HepG2 (cell line): ENCODE data around the gene GADD45GIP1. TPM values are rescaled to one million over a fixed set of nuclear protein-coding genes. Genes with fewer than 3 reads are reported as not detected.
A peak's percentile ranks its signal among the peaks of the same experiment; 100 is the strongest.

Experiments
- CBX1 ChIP-seq: IDR thresholded peaks from one replicate; pipeline ENCODE4 v1.6.1; 2016; ENCODE audit warnings: antibody characterized with exemption, low read depth
- CBX2 ChIP-seq, 2 experiments: fragments of 200-600 bp in 1 of 2; sonication (generic); formaldehyde crosslinking in 1 of 2; IDR thresholded peaks; 2 replicates each; pipeline versions ENCODE4 v1.7.0 to v1.8.1; 2018 to 2022; ENCODE audit warnings: low read depth in 2 of 2, low read length in 1 of 2, mild to moderate bottlenecking in 1 of 2, missing genetic modification reagents in 1 of 2
- EED ChIP-seq: sonication (generic); formaldehyde crosslinking; IDR thresholded peaks from 2 replicates; pipeline ENCODE4 v1.5.0; 2020; ENCODE audit warnings: mild to moderate bottlenecking, missing genetic modification reagents
- HOXA3 ChIP-seq: sonication (generic); formaldehyde crosslinking; IDR thresholded peaks from 2 replicates; pipeline ENCODE4 v1.5.0; 2020; ENCODE audit warnings: missing genetic modification reagents
- IKZF4 ChIP-seq: sonication (generic); formaldehyde crosslinking; IDR thresholded peaks from 2 replicates; pipeline ENCODE4 v1.5.1; 2020; ENCODE audit warnings: borderline replicate concordance, mild to moderate bottlenecking, low read depth, missing genetic modification reagents; ENCODE audit errors: not compliant biosample characterization
- JUN ChIP-seq: sonication (generic); formaldehyde crosslinking; IDR thresholded peaks from 2 replicates; pipeline ENCODE4 v1.4.0; 2020; ENCODE audit warnings: mild to moderate bottlenecking, missing genetic modification reagents
- MNT ChIP-seq: fragments of 450-650 bp; IDR thresholded peaks from 2 replicates; pipeline ENCODE4 v1.6.1; 2016
- MYC ChIP-seq: sonication (generic); formaldehyde crosslinking; IDR thresholded peaks from 2 replicates; pipeline ENCODE4 v1.9.0; 2021; ENCODE audit warnings: missing genetic modification reagents, borderline replicate concordance
- NFRKB ChIP-seq: fragments of 450-650 bp; IDR thresholded peaks from 2 replicates; pipeline ENCODE4 v1.6.1; 2017
- SALL1 ChIP-seq: sonication (generic); formaldehyde crosslinking; IDR thresholded peaks from 2 replicates; pipeline ENCODE4 v1.8.0; 2022; ENCODE audit warnings: mild to moderate bottlenecking, missing genetic modification reagents
- SATB2 ChIP-seq: sonication (generic); formaldehyde crosslinking; IDR thresholded peaks from 2 replicates; pipeline ENCODE4 v1.5.0; 2020; ENCODE audit warnings: missing genetic modification reagents
- U2AF1 ChIP-seq: fragments of 200-400 bp; formaldehyde crosslinking; optimal IDR thresholded peaks from 2 replicates; pipeline ENCODE3; 2017; ENCODE audit warnings: mild to moderate bottlenecking, low read depth, low read length
- ZBTB46 ChIP-seq: sonication (generic); formaldehyde crosslinking; IDR thresholded peaks from 2 replicates; pipeline ENCODE4 v1.4.0; 2020; ENCODE audit warnings: mild to moderate bottlenecking, missing genetic modification reagents, borderline replicate concordance
- ZNF138 ChIP-seq: sonication (generic); formaldehyde crosslinking; IDR thresholded peaks from 2 replicates; pipeline ENCODE4 v1.5.0; 2020; ENCODE audit warnings: mild to moderate bottlenecking, low read depth, missing genetic modification reagents
- ZNF274 ChIP-seq: sonication (generic); formaldehyde crosslinking; IDR thresholded peaks from 2 replicates; pipeline ENCODE4 v1.5.1; 2020; ENCODE audit warnings: mild to moderate bottlenecking, missing genetic modification reagents
- ZNF597 ChIP-seq: sonication (generic); formaldehyde crosslinking; IDR thresholded peaks from 2 replicates; pipeline ENCODE4 v1.5.0; 2020; ENCODE audit warnings: missing genetic modification reagents
- ZNF687 ChIP-seq: sonication (generic); formaldehyde crosslinking; IDR thresholded peaks from 2 replicates; pipeline ENCODE4 v1.5.1; 2020; ENCODE audit warnings: mild to moderate bottlenecking, missing genetic modification reagents, moderate library complexity
- ZNF713 ChIP-seq: sonication (generic); formaldehyde crosslinking; IDR thresholded peaks from 2 replicates; pipeline ENCODE4 v1.4.0; 2020; ENCODE audit warnings: mild to moderate bottlenecking, missing genetic modification reagents
- ZNF746 ChIP-seq: sonication (generic); formaldehyde crosslinking; IDR thresholded peaks from 2 replicates; pipeline ENCODE4 v1.8.0; 2022; ENCODE audit warnings: mild to moderate bottlenecking, missing genetic modification reagents
- ZNF879 ChIP-seq: sonication (generic); formaldehyde crosslinking; IDR thresholded peaks from 2 replicates; pipeline ENCODE4 v1.8.1; 2023; ENCODE audit warnings: missing genetic modification reagents
- ZSCAN21 ChIP-seq: sonication (generic); formaldehyde crosslinking; IDR thresholded peaks from 2 replicates; pipeline ENCODE4 v1.8.0; 2022; ENCODE audit warnings: mild to moderate bottlenecking, missing genetic modification reagents, moderate library complexity, borderline replicate concordance
- polyA plus RNA-seq, 8 experiments: library from polyadenylated mRNA; depleted of rRNA in 3 of 8; stranded (reverse) in 7 of 8; unstranded in 1 of 8; fragments of >200 nt; fragmentation: Illumina TruSeq in 4 of 8; extraction: Trizol in 4 of 8; gene quantifications; 2 replicates each; pipeline versions ENCODE4 v1.2.1 to v1.2.3, GENCODE V29; 2011 to 2016; ENCODE audit warnings: low read depth in 4 of 8, missing spikeins in 1 of 8, mixed read lengths in 1 of 8; ENCODE audit not compliant: insufficient read depth in 1 of 8
- total RNA-seq, 5 experiments: library from RNA; depleted of rRNA; stranded (reverse); fragments of >200 nt; fragmentation: Illumina TruSeq; extraction: Trizol; gene quantifications; 2 replicates each; pipeline ENCODE4 v1.2.3, GENCODE V29; 2016; ENCODE audit warnings: low read depth in 1 of 5

Gene GADD45GIP1
- total and polyA plus RNA-seq, 2 of the 13 experiments (the other 11 are each of a cell fraction or from before 2014, with no cell fraction given): 24.6 to 30.7 TPM

- TF ChIP-seq CBX2 (IDR thresholded peaks at IDR 0.05; ENCODE audit: low read depth, low read length): no peak
- no peak for TF ChIP-seq CBX2 (CRISPR knock-in tag; IDR thresholded peaks at IDR 0.05; ENCODE audit: low read depth)
- peak; percentile 87 for TF ChIP-seq MYC (CRISPR knock-in tag)
- TF ChIP-seq SATB2 (CRISPR knock-in tag): no peak
- no peak for TF ChIP-seq NFRKB
- TF ChIP-seq ZNF713: no peak
- no peak for TF ChIP-seq U2AF1
- TF ChIP-seq ZNF687 (CRISPR knock-in tag): peak; percentile 68
- no peak for TF ChIP-seq JUN (CRISPR knock-in tag)
- TF ChIP-seq ZNF138 (CRISPR knock-in tag): no peak
- no peak for TF ChIP-seq ZNF879
- no peak for TF ChIP-seq ZBTB46
- peak; percentile 60 for TF ChIP-seq MNT
- TF ChIP-seq IKZF4: no peak
- TF ChIP-seq HOXA3 (CRISPR knock-in tag): peak; percentile 60
- TF ChIP-seq CBX1: no peak
- TF ChIP-seq ZSCAN21 (CRISPR knock-in tag): 0 out of 2 replicates have a peak, but pooled peaks have one; percentile 30
- TF ChIP-seq ZNF274 (CRISPR knock-in tag): no peak
- no peak for TF ChIP-seq EED (CRISPR knock-in tag)
- TF ChIP-seq ZNF597 (CRISPR knock-in tag): no peak
- TF ChIP-seq SALL1 (CRISPR knock-in tag): 0 out of 2 replicates have a peak, but pooled peaks have one; percentile 40
- TF ChIP-seq ZNF746 (CRISPR knock-in tag): peak; percentile 49; the same call in 1 of the 2 replicates
These were observed 37.9 kb upstream of the GADD45GIP1 start, which contains the start of gene NFIX (continued) for GRCh38 chr19:12994701-12995595.
